Embryonic facial prominence (tissue), 1 donor: Measurements from ENCODE around the gene ATCAY.
"Not testable (repeated sequence)": the region's sequence is repeated elsewhere in the genome, so short reads cannot be mapped to it uniquely, and the experiment has no call there.

Experiments used
- DNase-seq: peaks from one replicate; pipeline ENCODE4 v3.0.0-alpha.2; 2016; ENCODE audit errors: extremely low spot score

Gene ATCAY

GRCh38 chr19:3855320-3855719, 25.2 kb upstream of the ATCAY start:
- no peak for DNase-seq

DNA sequence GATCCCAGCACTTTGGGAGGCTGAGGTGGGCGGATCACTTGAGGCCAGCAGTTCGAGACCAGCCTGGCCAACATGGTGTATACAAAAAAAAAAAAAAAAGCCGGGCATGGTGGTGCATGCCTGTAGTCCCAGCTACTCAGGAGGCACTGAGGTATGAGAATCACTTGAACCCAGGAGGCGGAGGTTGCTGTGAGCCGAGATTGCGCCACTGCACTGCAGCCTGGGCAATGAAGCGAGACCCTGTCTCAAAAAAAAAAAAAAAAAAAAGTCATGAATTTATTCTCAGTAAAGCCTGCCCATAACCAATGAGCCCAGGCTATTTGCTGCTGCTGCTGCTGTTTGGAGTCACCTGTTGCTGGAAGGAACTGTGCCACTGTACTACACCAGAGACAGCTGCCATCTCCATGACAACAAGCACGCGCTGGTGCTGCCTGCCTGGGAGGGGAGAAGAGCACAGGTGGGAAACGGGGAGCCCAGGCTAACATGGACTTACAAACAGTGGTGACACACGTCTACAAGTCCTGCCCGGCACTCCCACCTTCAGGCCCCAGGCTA, 23.0 kb upstream of the ATCAY start:
- no peak for DNase-seq

- DNase-seq: no peak
These were observed 20.0 kb upstream of the ATCAY start for GRCh38 chr19:3860499-3860898.

DNA sequence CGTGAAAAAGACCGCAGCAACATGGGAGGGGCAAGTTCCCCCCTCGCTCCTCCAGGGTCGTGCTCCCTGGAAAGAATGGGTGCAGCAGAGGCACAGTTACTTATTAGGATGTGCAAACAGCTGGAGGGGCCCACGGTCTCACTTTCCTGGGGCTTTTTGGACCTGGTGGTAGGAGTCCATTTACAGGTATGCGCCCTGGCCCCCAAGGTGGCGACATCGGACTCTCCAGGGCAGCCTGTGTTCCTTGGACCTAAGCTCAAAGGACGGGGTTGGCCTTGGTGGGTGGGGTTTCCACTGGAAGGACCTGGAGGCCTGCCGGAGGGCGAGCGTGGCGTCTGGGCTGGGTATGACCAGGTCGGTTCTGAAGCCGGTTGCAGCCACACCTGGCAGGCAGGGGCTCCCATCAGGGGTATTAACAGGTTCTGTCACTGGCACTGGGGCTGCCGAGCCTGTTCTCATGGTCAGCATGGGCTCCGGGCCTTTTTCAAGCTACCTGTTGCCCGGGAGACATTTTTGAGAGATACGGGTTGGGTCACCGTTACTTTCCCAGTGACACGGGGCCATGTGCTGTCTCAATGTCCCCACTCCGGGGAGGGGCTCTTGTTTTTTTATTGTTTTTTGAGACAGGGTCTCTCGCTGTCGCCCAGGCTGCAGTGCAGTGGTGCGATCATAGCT, 17.5 kb upstream of the ATCAY start:
- DNase-seq: no peak

DNA sequence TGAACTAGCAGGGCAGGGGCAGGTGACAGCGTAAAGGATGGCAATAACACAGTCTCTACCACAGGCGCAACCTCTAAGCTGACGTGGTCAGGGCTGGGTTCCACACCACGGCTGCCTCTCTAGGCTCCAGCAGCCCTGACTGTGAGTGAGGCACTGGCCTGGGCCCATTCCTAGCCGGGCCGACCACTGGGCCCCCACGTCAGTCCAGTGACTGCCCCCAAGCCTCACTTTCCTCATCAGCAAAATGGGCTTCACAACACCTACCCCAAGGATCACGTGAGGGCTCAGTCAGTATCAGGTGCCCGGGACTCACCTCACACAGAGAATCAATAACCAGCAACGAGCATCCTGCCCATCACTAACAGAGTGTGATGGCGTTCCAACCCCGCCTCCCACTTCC, 16.8 kb upstream of the ATCAY start:
- no peak for DNase-seq

DNA sequence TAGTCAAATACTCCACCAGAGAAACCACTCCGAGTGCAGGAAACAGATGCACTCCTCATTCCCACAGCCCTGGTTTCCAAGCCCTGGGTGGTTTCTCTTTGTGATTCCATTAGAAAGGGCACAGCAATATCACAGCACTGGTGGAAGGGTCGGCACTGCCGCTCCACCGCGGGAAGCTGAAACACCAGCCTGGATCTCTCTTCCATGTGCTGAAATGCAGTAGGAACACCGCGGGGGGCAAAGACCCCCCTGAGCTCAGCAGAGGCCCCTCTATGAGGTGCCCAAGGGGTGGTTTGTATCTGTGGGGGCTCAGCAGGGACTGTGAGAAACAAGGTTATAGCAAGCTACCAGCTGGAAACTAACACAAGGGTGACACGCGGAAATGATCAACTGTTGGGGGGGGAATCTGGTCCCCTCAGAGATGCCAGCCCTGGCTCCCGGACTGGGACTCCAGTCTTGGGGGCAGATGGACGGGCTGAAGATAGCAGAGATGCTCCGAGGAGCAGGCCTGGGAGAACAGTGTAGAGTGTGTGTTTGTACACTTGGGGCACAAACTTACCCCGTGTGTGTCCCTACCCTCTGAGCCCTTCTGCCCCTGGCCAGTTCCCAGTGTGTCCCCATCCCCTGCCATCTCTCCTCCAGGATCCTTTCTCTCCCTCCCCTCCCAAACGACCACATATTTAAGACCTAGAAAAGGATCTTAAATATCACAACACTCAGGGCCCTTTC, 13.4 kb upstream of the ATCAY start:
- no peak for DNase-seq

GRCh38 chr19:3867971-3868769, 12.3 kb upstream of the ATCAY start:
- no peak for DNase-seq

DNA sequence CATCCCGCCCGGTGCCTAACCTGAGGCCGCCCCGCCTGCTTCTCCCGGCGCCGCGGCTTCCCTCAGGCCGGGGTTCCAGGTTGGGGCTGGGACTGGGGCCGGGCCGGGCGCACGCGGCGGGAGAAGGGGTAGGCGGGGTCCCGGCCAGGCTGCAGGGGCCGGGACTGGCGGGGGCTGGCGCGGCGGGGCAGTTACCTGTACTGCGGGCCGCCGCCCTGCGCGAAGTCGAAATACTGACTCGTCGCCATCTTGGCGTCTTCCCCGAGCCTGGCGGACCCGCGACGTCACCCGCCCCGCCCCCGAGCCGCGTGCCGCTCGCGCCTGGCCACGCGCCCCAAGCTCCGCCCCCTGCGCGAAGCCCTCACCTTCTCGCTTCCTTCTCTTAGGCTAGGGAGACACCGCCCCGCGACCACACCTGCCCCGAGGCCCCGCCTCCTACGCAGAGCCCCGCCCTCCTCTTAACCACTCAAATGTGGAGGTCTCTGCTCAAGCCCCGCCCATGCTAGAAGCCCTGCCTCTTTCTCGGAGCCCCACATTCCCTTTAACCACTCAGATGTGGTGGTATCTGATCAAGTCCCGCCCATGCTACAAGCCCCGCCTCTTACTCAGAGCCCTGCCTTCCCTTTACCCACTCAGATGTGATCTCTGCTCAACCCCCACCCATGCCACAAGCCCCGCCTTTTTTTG, 11.6 kb upstream of the ATCAY start, which contains the start of gene ZFR2:
ZFR2 (minus strand) TSS at position 269 of the 687 bp plus-strand sequence; CDS start at position 248, 21 bp downstream.
- no peak for DNase-seq

- DNase-seq: no peak
These were observed 7.3 kb upstream of the ATCAY start for GRCh38 chr19:3873151-3873550.

DNA sequence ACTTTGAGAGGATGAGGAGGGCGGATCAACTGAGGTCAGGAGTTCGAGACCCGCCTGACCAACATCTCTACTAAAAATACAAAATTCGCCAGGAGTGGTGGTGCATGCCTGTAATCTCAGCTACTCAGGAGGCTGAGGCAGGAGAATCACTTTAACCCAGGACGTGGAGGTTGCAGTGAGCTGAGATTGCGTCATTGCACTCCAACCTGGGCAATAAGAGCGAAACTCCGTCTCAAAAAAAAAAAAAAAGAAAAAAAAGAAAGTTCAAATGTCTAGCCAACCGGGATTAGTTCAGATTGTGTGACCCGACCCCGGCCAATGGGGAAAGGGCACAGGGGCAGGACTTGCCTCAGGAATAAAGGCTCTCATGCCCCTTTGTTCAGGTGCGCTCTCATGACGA, 5.8 kb upstream of the ATCAY start:
- not testable (repeated sequence) for DNase-seq

GRCh38 chr19:3879656-3880055, 829 bp upstream of the ATCAY start:
- no peak for DNase-seq

DNA sequence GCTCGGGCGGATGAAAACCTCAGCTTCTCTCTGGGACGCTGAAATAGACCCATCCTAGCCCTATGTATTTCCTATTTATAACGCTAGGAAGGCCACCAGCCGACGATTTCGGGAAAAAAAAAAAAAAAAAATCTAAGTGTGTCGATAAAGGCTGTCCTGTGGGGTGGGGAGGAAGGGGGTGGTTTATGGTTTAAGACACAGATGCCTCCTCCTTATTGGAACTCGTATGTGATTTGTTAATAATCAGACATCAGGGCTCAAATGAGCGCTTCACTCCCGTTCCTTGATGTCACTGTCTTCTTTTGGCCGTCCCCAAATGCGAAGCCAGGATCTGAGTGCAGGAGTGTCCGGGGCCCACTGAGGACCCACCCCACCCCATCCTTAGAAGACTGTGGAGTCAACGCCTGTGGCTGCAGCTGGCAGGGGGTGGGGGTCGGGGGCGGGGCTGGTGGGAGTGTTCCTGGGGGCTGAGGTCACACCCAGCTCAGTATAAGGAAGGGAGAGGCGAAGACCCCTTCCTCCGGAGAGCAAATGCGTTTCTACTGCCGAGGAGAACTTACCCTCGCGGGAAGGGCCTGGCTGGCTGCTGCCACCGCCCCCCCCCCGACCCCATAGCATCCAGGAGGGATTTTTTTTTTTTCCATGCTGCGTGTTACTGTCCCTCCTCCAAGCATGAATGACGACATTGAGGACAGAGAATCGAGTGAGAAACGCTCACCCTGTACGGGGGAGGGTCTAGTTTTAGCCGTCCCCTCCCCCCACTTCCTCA, 971 bp downstream of the ATCAY start:
- no peak for DNase-seq

DNA sequence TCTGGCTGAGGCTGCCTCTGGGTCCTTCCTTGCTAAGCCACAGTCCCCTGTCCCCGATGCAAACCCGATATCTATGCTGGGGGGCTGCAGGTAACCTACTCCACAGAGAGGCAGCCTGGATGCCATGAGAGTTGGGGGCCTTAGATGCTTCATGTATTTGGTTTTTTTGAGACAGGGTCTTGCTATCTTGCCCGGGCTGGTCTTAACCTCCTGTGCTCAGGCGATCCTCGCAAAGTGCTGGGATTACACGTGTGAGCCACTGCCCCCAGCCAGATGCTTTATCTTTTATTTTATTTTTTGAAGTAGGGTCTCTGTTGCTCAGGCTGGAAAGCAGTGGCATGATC, 1.5 kb downstream of the ATCAY start:
- DNase-seq: no peak

DNA sequence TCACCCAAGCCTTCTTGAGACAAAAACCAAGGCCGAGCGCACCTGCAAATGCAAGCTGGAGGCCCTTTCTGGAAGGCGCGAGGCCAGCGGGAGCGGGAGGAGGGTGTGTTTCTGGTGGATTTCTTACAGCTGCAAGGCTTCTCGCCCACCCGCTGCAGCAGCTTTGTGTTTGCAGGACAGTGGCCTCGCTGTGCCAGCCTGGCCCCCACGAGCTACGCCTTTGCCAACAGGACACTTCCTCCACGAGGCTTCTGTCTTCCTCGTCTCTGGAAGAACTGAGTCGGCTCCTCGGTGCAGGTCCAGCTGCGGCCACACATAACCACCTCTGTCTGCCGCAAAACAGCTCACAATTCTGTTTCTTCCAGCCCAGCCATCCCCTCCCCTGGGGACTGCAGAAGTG, 10.1 kb downstream of the ATCAY start:
- no peak for DNase-seq

GRCh38 chr19:3893509-3894179, 13.2 kb downstream of the ATCAY start:
- no peak for DNase-seq

- not testable (repeated sequence) for DNase-seq
These were observed 14.5 kb downstream of the ATCAY start for GRCh38 chr19:3894959-3895358.

DNA sequence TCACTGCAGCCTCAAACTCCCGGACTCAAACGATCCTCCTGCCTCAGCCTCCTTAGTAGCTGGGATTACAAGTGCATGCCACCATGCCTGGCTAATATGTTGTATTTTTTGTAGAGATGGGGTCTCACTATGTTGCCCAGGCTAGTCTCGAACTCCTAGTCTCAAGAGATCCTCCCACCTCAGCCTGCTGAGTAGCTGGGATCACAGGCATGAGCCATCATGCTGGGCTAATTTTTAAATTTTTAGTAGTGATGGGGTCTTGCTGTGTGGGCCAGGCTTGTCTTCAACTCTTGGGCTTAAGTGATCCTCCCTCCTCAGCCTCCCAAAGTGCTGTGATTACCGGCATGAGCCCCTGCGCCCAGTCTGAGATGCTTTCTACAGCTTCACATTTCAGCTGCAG, 15.3 kb downstream of the ATCAY start:
- no peak for DNase-seq

- no peak for DNase-seq
These were observed 17.5 kb downstream of the ATCAY start for GRCh38 chr19:3897936-3898335.

DNA sequence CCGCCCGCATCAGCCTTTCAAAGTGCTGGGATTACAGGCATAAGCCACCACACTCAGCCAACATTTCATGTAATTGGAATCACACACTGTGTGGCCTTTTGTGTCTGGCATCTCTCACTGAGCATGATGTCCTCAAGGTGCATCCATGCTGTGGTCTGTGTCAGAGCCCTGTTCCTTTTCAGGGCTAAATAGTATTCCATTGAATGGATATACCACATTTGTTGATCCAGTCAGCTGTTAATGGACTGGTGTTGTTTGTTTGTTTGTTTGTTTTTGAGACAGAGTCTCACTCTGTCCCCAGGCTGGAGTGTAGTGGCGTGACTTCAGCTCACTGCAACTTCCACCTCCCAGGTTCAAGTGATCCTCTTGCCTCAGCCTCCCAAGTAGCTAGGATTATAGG, 17.9 kb downstream of the ATCAY start:
- no peak for DNase-seq

- DNase-seq: no peak
These were observed 19.2 kb downstream of the ATCAY start for GRCh38 chr19:3899531-3900294.
